B cell (primary cell): Measurements from ENCODE around the gene HOOK1. TPM values are rescaled to one million over a fixed set of nuclear protein-coding genes. Genes with fewer than 3 reads are reported as not detected.

Source experiments
- ATAC-seq: fragments of 200-7000 bp; cut with Tn5 transposase; one replicate; pipeline ENCODE4 v1.10.0; 2021; ENCODE audit warnings: low read depth, mild to moderate bottlenecking, moderate number of reproducible peaks, moderate library complexity
- CTCF ChIA-PET: fragments of 350-600 bp; sonication (Branson Sonifier 250); formaldehyde crosslinking; loops from one replicate; lab custom pipeline; 2021; ENCODE audit warnings: antibody characterized with exemption, inconsistent platforms; lab: Charles Lee
- POLR2A ChIA-PET: fragments of 350-600 bp; sonication (Branson Sonifier 250); formaldehyde crosslinking; loops from one replicate; lab custom pipeline; 2021; ENCODE audit warnings: antibody characterized with exemption; lab: Charles Lee
- DNase-seq: peaks from one replicate; pipeline ENCODE4 v3.0.0; 2013
- H2AFZ ChIP-seq: 2 replicates; pipeline ENCODE4 v1.6.1; 2012; ENCODE audit warnings: mild to moderate bottlenecking, low read depth, low read length; ENCODE audit not compliant: insufficient read depth, poor library complexity, severe bottlenecking
- H3K27ac ChIP-seq, 2 donors: 1 replicate in 1 of 2; 2 replicates in 1 of 2; pipeline ENCODE4 v1.5.1; 2012 to 2013; ENCODE audit warnings: low read length in 2 of 2, mild to moderate bottlenecking in 2 of 2, moderate library complexity in 1 of 2
- H3K27me3 ChIP-seq, 4 experiments: fragments of 200-600 bp in 1 of 4; sonication (generic) in 1 of 4; replicated peaks in 1 of 4; 1 replicate in 2 of 4; 2 replicates in 2 of 4; pipeline versions ENCODE4 v1.6.1 to v1.7.0; 2013 to 2016; ENCODE audit warnings: low read length in 3 of 4, mild to moderate bottlenecking in 2 of 4, mixed read lengths in 1 of 4, moderate library complexity in 1 of 4; ENCODE audit not compliant: insufficient read depth in 4 of 4, control insufficient read depth in 3 of 4; ENCODE audit errors: control extremely low read depth in 1 of 4
- H3K36me3 ChIP-seq, 2 experiments: replicated peaks in 1 of 2; 1 replicate in 1 of 2; 2 replicates in 1 of 2; pipeline versions ENCODE4 v1.6.1 to v1.7.1; 2013; ENCODE audit warnings: low read length in 1 of 2; ENCODE audit not compliant: insufficient read depth in 2 of 2, control insufficient read depth in 1 of 2; ENCODE audit errors: control extremely low read depth in 1 of 2, extremely low read depth in 1 of 2
- H3K4me1 ChIP-seq, 2 donors: fragments of 200-600 bp in 1 of 2; sonication (generic) in 1 of 2; 1 replicate in 1 of 2; 2 replicates in 1 of 2; pipeline versions ENCODE4 v1.5.1 to v1.6.1; 2013 to 2017; ENCODE audit warnings: low read length in 2 of 2; ENCODE audit not compliant: control insufficient read depth in 2 of 2, insufficient read depth in 2 of 2
- H3K4me2 ChIP-seq: replicated peaks from 2 replicates; pipeline ENCODE3; 2012; ENCODE audit warnings: mild to moderate bottlenecking, low read depth, low read length; ENCODE audit not compliant: poor library complexity, severe bottlenecking
- H3K4me3 ChIP-seq, 5 experiments: fragments of 200-600 bp in 1 of 5; sonication (generic) in 1 of 5; 1 replicate in 3 of 5; 2 replicates in 2 of 5; pipeline versions ENCODE4 v1.5.1 to v1.7.0; 2011 to 2016; ENCODE audit warnings: low read length in 4 of 5, mild to moderate bottlenecking in 4 of 5, low read depth in 2 of 5, control low read depth in 1 of 5, moderate library complexity in 1 of 5; ENCODE audit not compliant: insufficient read depth in 1 of 5; ENCODE audit errors: control extremely low read depth in 1 of 5, extremely low read depth in 1 of 5
- H3K79me2 ChIP-seq: fragments of 200-600 bp; sonication (generic); one replicate; pipeline ENCODE4 v1.6.0; 2016; ENCODE audit warnings: low read length; ENCODE audit not compliant: control insufficient read depth, insufficient read depth
- H3K9ac ChIP-seq: fragments of 200-600 bp; sonication (generic); 2 replicates; pipeline ENCODE4 v1.6.1; 2017; ENCODE audit warnings: mild to moderate bottlenecking, low read length, moderate library complexity
- H3K9me3 ChIP-seq, 3 donors: one replicate each; pipeline versions ENCODE4 v1.6.1 to v1.7.1; 2013; ENCODE audit warnings: low read length in 2 of 3; ENCODE audit not compliant: control insufficient read depth in 2 of 3, insufficient read depth in 1 of 3; ENCODE audit errors: control extremely low read depth in 1 of 3
- H4K20me1 ChIP-seq: 2 replicates; pipeline ENCODE4 v1.6.0; 2012; ENCODE audit warnings: mild to moderate bottlenecking, low read length; ENCODE audit not compliant: insufficient read depth, control insufficient read depth, poor library complexity, severe bottlenecking
- H3K27ac Mint-ChIP-seq: one replicate; pipeline ENCODE4 v1.8.0; 2021; ENCODE audit warnings: mixed read lengths
- H3K27me3 Mint-ChIP-seq: one replicate; pipeline ENCODE4 v1.8.0; 2021; ENCODE audit warnings: mixed read lengths
- H3K4me1 Mint-ChIP-seq: one replicate; pipeline ENCODE4 v1.8.0; 2021; ENCODE audit warnings: mixed read lengths
- H3K4me3 Mint-ChIP-seq: one replicate; pipeline ENCODE4 v1.8.0; 2021; ENCODE audit warnings: mixed read lengths
- H3K9me3 Mint-ChIP-seq: one replicate; pipeline ENCODE4 v1.8.0; 2022; ENCODE audit warnings: mixed read lengths; ENCODE audit not compliant: insufficient read depth
- CTCF ChIP-seq: fragments of 200-600 bp; IDR thresholded peaks from one replicate; pipeline ENCODE4 v1.8.0; 2022; ENCODE audit warnings: antibody characterized with exemption, mild to moderate bottlenecking
- EZH2 ChIP-seq: IDR thresholded peaks from 2 replicates; pipeline ENCODE4 v1.6.1; 2012; ENCODE audit warnings: borderline replicate concordance, low read depth, mild to moderate bottlenecking, moderate library complexity, low read length; ENCODE audit not compliant: insufficient read depth, poor library complexity, severe bottlenecking
- WGBS: methylation state at CpG from one replicate; pipeline ENCODE4 v1.1.5; 2013; ENCODE audit warnings: missing lambda C conversion rate; ENCODE audit not compliant: insufficient coverage; 5-methylcytosine and 5-hydroxymethylcytosine counted together
- intact Hi-C: fragments of 100-400 bp; cut with micrococcal nuclease; formaldehyde crosslinking; loops from one replicate; pipeline ENCODE4 v1.10.0; 2022
- polyA plus RNA-seq: library from polyadenylated mRNA; depleted of rRNA; stranded (reverse); fragments of >200 nt; gene quantifications from 2 replicates; pipeline ENCODE4 v1.2.3, GENCODE V29; 2012
- total RNA-seq, 2 donors: library from RNA; stranded (reverse); fragments of 120-200 nt in 1 of 2; gene quantifications; 1 replicate in 1 of 2; 2 replicates in 1 of 2; pipeline versions ENCODE4 v1.2.3 to v1.2.4, GENCODE V29; 2013 to 2022

Gene HOOK1
- total and polyA plus RNA-seq, 2 donors (not counting 1 experiment from before 2014, with no cell fraction given) = 2.0 to 12.0 TPM

- TF ChIP-seq CTCF = no peak
- TF ChIP-seq EZH2 = no peak
- intact Hi-C loops = no loop called here
- H3K27me3 Mint-ChIP-seq = no peaks in the 10 kb centered on the region
- Histone ChIP-seq H3K36me3 (no peaks in the 10 kb centered on the region), H2AFZ (no peak overlapping the region), H4K20me1 (no peaks in the 10 kb centered on the region), H3K27me3 (no peaks in the 10 kb centered on the region), H3K9ac (no peak overlapping the region), H3K4me2 (no peak overlapping the region), H3K9me3 (peaks cover 0 to 7% (median 6%) of the 10 kb centered on the region in 3 donors), H3K4me1 (no peaks in the 10 kb centered on the region), H3K4me3 (no peak overlapping the region), H3K79me2 (no peaks in the 10 kb centered on the region), H3K27ac (no peak overlapping the region)
- POLR2A ChIA-PET = interaction anchor here (0.6 kb wide), 1 partner anchor 1829 kb away, joined by 5 read pairs; no protein-coding TSS in a partner anchor
- no peaks in the 10 kb centered on the region for H3K4me1 Mint-ChIP-seq
- H3K9me3 Mint-ChIP-seq = peaks cover 2% of the 10 kb centered on the region
- H3K4me3 Mint-ChIP-seq = no peak overlapping the region
- H3K27ac Mint-ChIP-seq = no peak overlapping the region
- ATAC-seq (no peak), DNase-seq (no peak)
- CTCF ChIA-PET = interaction anchor here (1.9 kb wide), 1 partner anchor 9 kb away, joined by 5 read pairs; no protein-coding TSS in a partner anchor
- WGBS = 86% methylated on average over 4 of the region's 7 CpGs
Measured at GRCh38 chr1:59892841-59893811, 78.4 kb downstream of the HOOK1 start.

- no peak for DNase-seq
- Histone ChIP-seq H3K27ac (no peak overlapping the region), H3K27me3 (no peaks in the 10 kb centered on the region), H3K9me3 (no peaks in the 10 kb centered on the region), H4K20me1 (no peaks in the 10 kb centered on the region), H3K4me2 (no peak overlapping the region), H3K79me2 (no peaks in the 10 kb centered on the region), H3K9ac (no peak overlapping the region), H3K4me3 (no peak overlapping the region), H3K4me1 (no peaks in the 10 kb centered on the region), H3K36me3 (no peaks in the 10 kb centered on the region), H2AFZ (no peak overlapping the region)
- peaks cover 4% of the 10 kb centered on the region for H3K27me3 Mint-ChIP-seq
- no peak overlapping the region for H3K27ac Mint-ChIP-seq
- intact Hi-C loops = no loop called here
- WGBS = 80% methylated on average over 1 of the region's 2 CpGs
- ATAC-seq = no peak
- no peak for TF ChIP-seq CTCF
- TF ChIP-seq EZH2 = no peak
- ChIA-PET CTCF (interaction anchor here (0.6 kb wide), 1 partner anchor 1946 kb away, joined by 3 read pairs; no protein-coding TSS in a partner anchor), POLR2A (no interaction called here)
- no peaks in the 10 kb centered on the region for H3K9me3 Mint-ChIP-seq
- H3K4me1 Mint-ChIP-seq = no peaks in the 10 kb centered on the region
- no peak overlapping the region for H3K4me3 Mint-ChIP-seq
Measured at GRCh38 chr1:59897165-59897564, 82.4 kb downstream of the HOOK1 start.
